HUES48 (cell line): ENCODE data around the gene SAMD3.
"Not testable (repeated sequence)": the region's sequence is repeated elsewhere in the genome, so short reads cannot be mapped to it uniquely, and the experiment has no call there.

ENCODE experiments used
- H3K27ac ChIP-seq: one replicate; pipeline ENCODE4 v1.7.0; 2013; ENCODE audit warnings: low read depth, low read length, inconsistent platforms
- H3K27me3 ChIP-seq: 2 replicates; pipeline ENCODE4 v1.6.1; 2013; ENCODE audit warnings: mild to moderate bottlenecking, low read length; ENCODE audit not compliant: control insufficient read depth, insufficient read depth
- H3K36me3 ChIP-seq: 2 replicates; pipeline ENCODE4 v1.6.1; 2013; ENCODE audit warnings: low read length; ENCODE audit not compliant: control insufficient read depth, insufficient read depth
- H3K4me1 ChIP-seq: 2 replicates; pipeline ENCODE4 v1.6.1; 2013; ENCODE audit warnings: mild to moderate bottlenecking, low read length; ENCODE audit not compliant: control insufficient read depth, insufficient read depth
- H3K4me3 ChIP-seq: 2 replicates; pipeline ENCODE4 v1.5.1; 2013; ENCODE audit warnings: mild to moderate bottlenecking, low read depth, low read length
- H3K9ac ChIP-seq: 2 replicates; pipeline ENCODE4 v1.6.1; 2013; ENCODE audit warnings: mild to moderate bottlenecking, low read depth, low read length, moderate library complexity
- H3K9me3 ChIP-seq: 2 replicates; pipeline ENCODE4 v1.6.1; 2013; ENCODE audit warnings: low read length; ENCODE audit not compliant: control insufficient read depth, insufficient read depth

The SAMD3 gene

DNA sequence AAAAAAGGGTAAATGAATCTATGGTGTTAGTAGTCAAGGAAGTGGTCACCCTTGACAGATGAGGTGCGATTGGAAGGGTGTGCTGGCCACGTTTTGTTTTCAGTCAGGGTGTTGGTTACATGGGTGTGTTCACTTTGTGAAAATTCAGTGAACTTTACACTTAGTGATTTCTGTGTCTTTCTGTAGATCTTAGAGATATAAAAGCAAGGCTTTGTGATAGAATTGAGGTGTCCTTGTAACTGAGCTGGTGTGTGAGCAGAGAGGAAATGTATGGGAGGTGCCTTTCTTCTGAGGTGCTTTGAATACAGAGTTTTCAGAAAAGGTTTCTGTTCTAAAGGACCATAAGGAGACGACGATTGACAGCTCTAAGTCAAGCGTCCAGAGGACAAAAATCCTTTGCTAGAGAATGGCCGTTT lies 90.5 kb downstream of the SAMD3 start:
- Histone ChIP-seq H3K4me1 (0 out of 2 replicates have a peak, but pooled peaks cover under 1% of the 10 kb centered on the region), H3K4me3 (no peak overlapping the region), H3K27ac (no peak overlapping the region), H3K27me3 (no peaks in the 10 kb centered on the region), H3K9me3 (no peaks in the 10 kb centered on the region), H3K9ac (no peak overlapping the region), H3K36me3 (no peaks in the 10 kb centered on the region)

DNA sequence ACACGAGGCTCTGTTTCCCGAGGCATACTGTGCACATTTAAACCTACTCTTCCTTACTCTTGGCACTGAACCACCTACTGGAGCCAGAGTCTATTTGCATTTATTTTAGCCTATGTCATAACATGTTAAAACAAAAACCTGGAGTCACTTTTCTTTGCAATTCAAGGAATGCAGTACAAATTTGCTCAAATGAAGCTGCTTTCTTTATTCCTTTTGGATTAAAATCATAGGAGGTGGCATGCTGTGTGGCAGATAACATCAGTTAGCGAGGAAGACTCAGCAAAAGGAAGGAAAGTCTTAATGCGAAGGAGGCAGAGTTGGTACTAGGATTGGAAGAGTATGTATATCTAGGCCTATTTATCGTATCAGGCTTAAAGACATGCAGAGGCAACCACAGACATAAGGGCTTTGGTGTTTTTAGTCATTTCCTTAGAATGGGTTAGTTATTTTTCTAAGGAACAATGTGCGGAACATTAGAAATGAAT lies 92.9 kb downstream of the SAMD3 start:
- H3K9ac ChIP-seq = no peak overlapping the region
- H3K27me3 ChIP-seq = no peaks in the 10 kb centered on the region
- no peak overlapping the region for H3K4me3 ChIP-seq
- no peaks in the 10 kb centered on the region for H3K36me3 ChIP-seq
- H3K4me1 ChIP-seq = 0 out of 2 replicates have a peak, but pooled peaks cover 4% of the 10 kb centered on the region
- H3K27ac ChIP-seq = no peak overlapping the region
- H3K9me3 ChIP-seq = no peaks in the 10 kb centered on the region

DNA sequence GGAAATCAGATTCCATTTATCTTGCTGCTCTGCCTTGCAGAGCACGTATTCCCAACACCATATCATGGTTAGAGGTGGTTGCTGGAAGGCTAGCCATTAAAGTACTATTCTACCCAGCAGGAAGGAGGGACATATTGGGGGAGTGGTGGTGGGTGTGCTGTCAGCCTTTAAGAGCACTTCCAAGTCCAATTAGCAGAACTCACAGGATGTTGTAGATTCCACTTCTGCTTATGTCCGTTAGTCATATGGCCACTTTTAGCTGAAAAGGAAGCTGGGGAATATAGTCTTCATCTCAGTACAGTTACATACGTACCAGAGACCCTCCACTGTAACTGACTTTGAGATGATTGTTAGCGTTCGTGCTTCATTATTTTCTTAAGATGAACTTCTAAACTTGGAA lies 94.4 kb downstream of the SAMD3 start:
- H3K27me3 ChIP-seq = no peaks in the 10 kb centered on the region
- no peak overlapping the region for H3K4me3 ChIP-seq
- no peak overlapping the region for H3K9ac ChIP-seq
- no peaks in the 10 kb centered on the region for H3K36me3 ChIP-seq
- no peak overlapping the region for H3K27ac ChIP-seq
- H3K9me3 ChIP-seq = no peaks in the 10 kb centered on the region
- H3K4me1 ChIP-seq = 0 out of 2 replicates have a peak, but pooled peaks cover 4% of the 10 kb centered on the region

DNA sequence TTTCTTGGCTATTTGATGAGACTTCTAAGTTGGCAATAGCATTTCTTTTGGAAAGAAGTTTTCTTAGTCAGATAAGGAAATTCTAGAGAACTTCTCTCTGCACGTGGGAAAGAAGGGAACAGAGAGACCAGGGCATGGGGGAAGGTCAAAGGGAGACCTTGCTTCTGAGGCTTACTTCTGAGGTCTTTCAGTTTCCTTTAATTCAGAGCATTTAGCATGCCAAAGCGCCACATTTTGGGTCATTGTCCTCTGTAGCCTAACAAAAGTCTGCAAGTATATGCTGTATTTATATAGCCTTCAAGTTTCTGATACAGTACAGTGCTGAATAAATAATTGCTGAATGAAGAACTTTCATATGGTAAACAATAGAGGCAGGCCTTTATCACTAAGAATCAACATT lies 95.6 kb downstream of the SAMD3 start:
- no peak overlapping the region for H3K4me3 ChIP-seq
- no peaks in the 10 kb centered on the region for H3K27me3 ChIP-seq
- H3K36me3 ChIP-seq = no peaks in the 10 kb centered on the region
- H3K27ac ChIP-seq = no peak overlapping the region
- H3K4me1 ChIP-seq = 0 out of 2 replicates have a peak, but pooled peaks cover 4% of the 10 kb centered on the region
- no peaks in the 10 kb centered on the region for H3K9me3 ChIP-seq
- no peak overlapping the region for H3K9ac ChIP-seq

DNA sequence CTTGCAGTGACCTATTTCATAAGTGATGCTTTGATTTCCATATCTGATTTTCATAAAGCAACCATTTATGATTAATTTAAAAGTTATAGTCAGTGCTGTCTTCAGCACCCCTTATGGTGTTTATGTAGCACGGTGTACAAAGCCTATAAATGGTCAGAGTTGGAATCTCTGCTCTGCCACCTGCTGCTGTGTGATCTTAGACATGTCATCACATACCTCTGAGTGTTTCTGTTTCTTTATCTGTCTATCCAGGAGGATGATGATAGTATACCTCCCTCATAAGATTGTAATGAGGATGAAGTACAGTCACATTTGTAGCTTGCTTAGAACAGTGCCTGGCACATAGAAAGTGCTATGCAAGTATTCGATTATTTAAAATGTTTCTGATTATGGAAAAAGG lies 100.5 kb downstream of the SAMD3 start:
- Histone ChIP-seq H3K4me1 (0 out of 2 replicates have a peak, but pooled peaks cover 2% of the 10 kb centered on the region), H3K4me3 (no peak overlapping the region), H3K9me3 (no peaks in the 10 kb centered on the region), H3K36me3 (no peaks in the 10 kb centered on the region), H3K27ac (no peak overlapping the region), H3K9ac (no peak overlapping the region), H3K27me3 (no peaks in the 10 kb centered on the region)

DNA sequence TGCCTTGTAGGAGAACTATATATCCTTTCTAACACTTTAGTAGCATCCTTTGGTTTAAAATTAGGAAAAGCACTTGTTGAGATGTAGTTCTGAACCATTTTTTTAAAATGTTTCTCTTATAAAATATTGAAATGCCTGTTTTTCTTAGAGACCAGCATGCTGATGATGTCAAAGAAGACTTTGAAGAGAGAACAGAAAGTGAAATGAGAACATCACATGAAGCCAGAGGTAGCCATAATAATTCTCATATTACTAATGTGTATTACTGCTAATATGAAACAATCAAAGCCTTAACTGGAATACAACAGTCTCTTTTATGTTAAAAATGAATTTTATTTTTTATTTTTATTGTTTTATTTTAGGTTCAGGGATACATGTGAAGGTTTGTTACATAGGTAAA lies 102.0 kb downstream of the SAMD3 start:
- no peak overlapping the region for H3K4me3 ChIP-seq
- H3K9me3 ChIP-seq = no peaks in the 10 kb centered on the region
- H3K27me3 ChIP-seq = no peaks in the 10 kb centered on the region
- no peak overlapping the region for H3K9ac ChIP-seq
- H3K27ac ChIP-seq = no peak overlapping the region
- no peaks in the 10 kb centered on the region for H3K36me3 ChIP-seq
- no peaks in the 10 kb centered on the region for H3K4me1 ChIP-seq

DNA sequence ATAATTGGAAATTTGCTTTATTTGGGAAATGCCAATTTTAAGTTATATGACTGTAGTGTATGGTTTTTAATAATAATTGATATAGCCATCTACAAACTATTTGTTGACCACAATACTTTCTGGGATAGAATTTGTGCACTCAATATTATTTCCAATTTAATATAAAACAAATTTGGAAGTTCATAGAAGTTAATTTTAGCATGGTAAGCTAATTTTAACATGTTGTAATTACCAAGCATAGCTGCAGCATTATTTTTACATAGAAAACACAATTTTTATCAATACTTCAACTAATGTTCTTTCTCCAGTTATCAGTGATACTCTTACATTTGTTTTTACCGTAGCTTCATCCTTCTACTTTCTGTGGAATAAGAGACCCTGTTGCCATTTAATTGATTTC lies 103.5 kb downstream of the SAMD3 start:
- Histone ChIP-seq H3K4me3 (no peak overlapping the region), H3K4me1 (no peaks in the 10 kb centered on the region), H3K9ac (no peak overlapping the region), H3K27ac (no peak overlapping the region), H3K9me3 (no peaks in the 10 kb centered on the region), H3K27me3 (no peaks in the 10 kb centered on the region), H3K36me3 (no peaks in the 10 kb centered on the region)

DNA sequence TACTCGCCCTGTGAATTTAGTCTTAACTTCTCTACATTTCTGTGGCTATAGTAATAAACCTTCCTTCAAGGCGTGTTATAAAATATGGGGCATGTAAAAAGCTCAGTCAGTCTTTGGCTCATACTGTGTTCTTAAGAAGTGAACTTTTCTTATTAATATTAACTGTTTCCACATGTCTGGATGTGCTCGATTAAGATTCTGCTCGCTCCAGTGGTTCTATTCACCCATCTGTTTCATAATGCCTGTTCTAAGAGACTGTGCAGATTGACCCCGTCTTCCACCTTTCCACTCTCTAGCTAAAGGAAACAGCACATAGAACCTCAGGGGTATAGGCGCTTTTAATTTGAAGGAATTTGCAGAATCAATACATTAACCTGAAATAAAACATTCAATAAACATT lies 104.5 kb downstream of the SAMD3 start:
- Histone ChIP-seq H3K27ac (no peak overlapping the region), H3K9me3 (no peaks in the 10 kb centered on the region), H3K27me3 (no peaks in the 10 kb centered on the region), H3K4me3 (no peak overlapping the region), H3K4me1 (no peaks in the 10 kb centered on the region), H3K9ac (no peak overlapping the region), H3K36me3 (no peaks in the 10 kb centered on the region)

DNA sequence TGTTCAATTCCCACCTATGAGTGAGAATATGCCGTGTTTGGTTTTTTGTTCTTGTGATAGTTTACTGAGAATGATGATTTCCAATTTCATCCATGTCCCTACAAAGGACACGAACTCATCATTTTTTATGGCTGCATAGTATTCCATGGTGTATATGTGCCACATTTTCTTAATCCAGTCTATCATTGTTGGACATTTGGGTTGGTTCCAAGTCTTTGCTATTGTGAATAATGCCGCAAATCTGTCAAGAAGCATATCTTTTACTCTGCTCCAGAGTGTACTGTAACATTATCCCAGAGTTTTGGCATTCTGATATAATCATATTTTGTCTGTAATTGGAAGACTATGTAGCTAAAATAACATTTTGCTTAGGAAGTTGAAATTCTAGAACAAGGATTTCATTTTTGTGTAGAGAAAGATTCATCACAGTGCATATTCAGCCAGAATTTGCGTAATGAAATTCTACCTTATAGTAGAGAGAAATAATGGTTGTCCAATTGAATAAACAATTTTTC lies 105.5 kb downstream of the SAMD3 start:
- not testable (repeated sequence) for H3K4me1 ChIP-seq, H3K36me3 ChIP-seq, H3K9ac ChIP-seq, H3K4me3 ChIP-seq, H3K27me3 ChIP-seq, H3K9me3 ChIP-seq, H3K27ac ChIP-seq

DNA sequence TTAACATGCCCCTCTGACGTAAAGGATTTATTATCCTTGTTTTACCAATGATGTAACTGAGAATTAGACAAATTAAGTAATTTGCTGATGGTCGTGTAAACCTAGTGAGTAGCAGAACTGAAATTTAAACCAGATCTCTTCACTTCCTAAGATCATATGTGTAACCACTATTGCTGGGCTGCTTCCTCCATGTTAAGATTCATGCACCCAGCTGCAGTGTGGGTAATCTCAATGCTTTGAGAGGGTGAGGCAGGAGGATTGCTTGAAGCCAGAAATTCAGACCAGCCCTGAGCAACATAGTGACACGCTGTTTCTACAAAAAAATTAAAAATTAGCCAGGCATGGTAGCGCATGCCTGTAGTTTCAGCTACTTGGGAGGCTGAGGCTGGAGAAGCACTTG lies 106.5 kb downstream of the SAMD3 start:
- H3K9ac ChIP-seq = no peak overlapping the region
- no peak overlapping the region for H3K4me3 ChIP-seq
- H3K27me3 ChIP-seq = no peaks in the 10 kb centered on the region
- H3K4me1 ChIP-seq = no peaks in the 10 kb centered on the region
- no peak overlapping the region for H3K27ac ChIP-seq
- no peaks in the 10 kb centered on the region for H3K9me3 ChIP-seq
- no peaks in the 10 kb centered on the region for H3K36me3 ChIP-seq

DNA sequence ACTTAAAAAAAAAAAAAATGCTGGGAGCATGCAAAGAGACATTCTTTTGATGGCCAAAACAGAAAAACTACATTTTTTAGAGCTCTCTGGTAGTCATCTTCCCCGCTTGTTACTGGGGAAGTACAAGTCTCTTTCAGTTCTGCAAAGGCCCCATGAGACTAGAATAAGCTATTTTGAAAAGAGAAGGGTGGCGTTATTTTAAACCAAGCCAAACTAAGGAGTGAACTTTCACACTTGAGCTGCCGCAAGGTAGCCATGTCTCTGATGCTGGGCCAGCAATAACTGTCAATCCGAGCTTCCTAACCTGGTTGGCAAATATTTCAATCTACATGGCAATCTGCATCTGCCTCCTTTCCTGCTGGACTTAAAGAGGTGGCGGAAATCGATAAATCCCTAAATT lies 107.7 kb downstream of the SAMD3 start:
- Histone ChIP-seq H3K27ac (no peak overlapping the region), H3K9me3 (no peaks in the 10 kb centered on the region), H3K4me3 (no peak overlapping the region), H3K4me1 (no peaks in the 10 kb centered on the region), H3K36me3 (no peaks in the 10 kb centered on the region), H3K27me3 (no peaks in the 10 kb centered on the region), H3K9ac (no peak overlapping the region)
